DND-41 (cell line): ENCODE results near the gene EPB41L2.

Experiments used
- ATAC-seq: fragments of 200-7000 bp; cut with Tn5 transposase; 3 replicates; pipeline ENCODE4 v1.9.1; 2021; ENCODE audit warnings: low read depth; ENCODE audit not compliant: insufficient read depth
- DNase-seq: peaks from one replicate; pipeline ENCODE4 v3.0.0-alpha.2; 2020
- H2AFZ ChIP-seq: 2 replicates; pipeline ENCODE4 v1.6.0; 2012; ENCODE audit warnings: low read depth, low read length
- H3K27ac ChIP-seq: 2 replicates; pipeline ENCODE4 v1.5.1; 2012; ENCODE audit warnings: low read length, inconsistent platforms
- H3K27me3 ChIP-seq: fragments of 200-600 bp; sonication (generic); 2 replicates; pipeline ENCODE4 v1.6.0; 2012; ENCODE audit warnings: low read length, mild to moderate bottlenecking, inconsistent platforms; ENCODE audit not compliant: insufficient read depth, poor library complexity
- H3K36me3 ChIP-seq: 2 replicates; pipeline ENCODE4 v1.5.1; 2012; ENCODE audit warnings: low read length, inconsistent platforms; ENCODE audit not compliant: insufficient read depth
- H3K4me1 ChIP-seq: 2 replicates; pipeline ENCODE4 v1.5.1; 2012; ENCODE audit warnings: mild to moderate bottlenecking, low read length; ENCODE audit not compliant: insufficient read depth
- H3K4me2 ChIP-seq: 2 replicates; pipeline ENCODE4 v1.6.0; 2012; ENCODE audit warnings: mild to moderate bottlenecking, moderate library complexity, low read length, inconsistent platforms; ENCODE audit not compliant: insufficient read depth
- H3K4me3 ChIP-seq, 2 experiments: fragments of 200-600 bp in 1 of 2; shearing (Covaris generic) in 1 of 2; 2 replicates each; pipeline ENCODE4 v1.5.1; 2012 to 2016; ENCODE audit warnings: inconsistent platforms in 2 of 2, low read length in 2 of 2, mild to moderate bottlenecking in 2 of 2, low read depth in 1 of 2, moderate library complexity in 1 of 2
- H3K79me2 ChIP-seq: 2 replicates; pipeline ENCODE4 v1.6.0; 2012; ENCODE audit warnings: low read length, inconsistent platforms; ENCODE audit not compliant: insufficient read depth
- H3K9ac ChIP-seq: 2 replicates; pipeline ENCODE4 v1.6.0; 2012; ENCODE audit warnings: low read depth, mild to moderate bottlenecking, inconsistent platforms, low read length, moderate library complexity
- H3K9me3 ChIP-seq: 2 replicates; pipeline ENCODE4 v1.5.1; 2012; ENCODE audit warnings: low read length, moderate library complexity, mild to moderate bottlenecking, inconsistent platforms; ENCODE audit not compliant: insufficient read depth, severe bottlenecking
- H4K20me1 ChIP-seq: 2 replicates; pipeline ENCODE4 v1.6.0; 2012; ENCODE audit warnings: low read length; ENCODE audit not compliant: insufficient read depth
- EZH2 ChIP-seq: IDR thresholded peaks from 3 replicates; pipeline ENCODE4 v1.6.1; 2012; ENCODE audit warnings: borderline replicate concordance, low read depth, mild to moderate bottlenecking, moderate library complexity, low read length, inconsistent platforms; ENCODE audit not compliant: severe bottlenecking
- TF ChIP-seq, protein P1 (sequence below): IDR thresholded peaks from 2 replicates; pipeline ENCODE4 v1.5.1; 2012; ENCODE audit warnings: borderline replicate concordance, low read length, moderate library complexity, mild to moderate bottlenecking; ENCODE audit not compliant: poor library complexity, severe bottlenecking; ENCODE audit errors: extremely low read depth

EPB41L2 gene

DNA sequence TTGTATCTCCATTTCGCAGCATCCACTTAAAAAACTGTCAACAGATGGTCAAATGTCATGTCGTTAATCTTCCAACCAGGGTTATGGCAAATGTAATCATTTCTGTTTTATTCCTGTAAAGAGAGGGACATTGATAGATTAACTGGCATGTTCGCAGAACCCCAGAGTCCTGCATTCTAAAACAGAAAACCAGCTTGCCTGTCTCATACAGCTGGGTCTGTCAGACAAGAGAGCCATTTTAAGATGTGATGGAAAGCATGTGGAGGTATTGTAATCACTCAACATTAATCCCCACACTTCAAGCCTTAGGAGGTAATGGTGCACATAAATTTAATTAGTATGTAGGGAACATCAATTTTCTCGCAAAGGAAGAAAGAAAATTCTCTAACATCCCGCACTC is 231.4 kb downstream of the EPB41L2 start:
- ATAC-seq: no peak

DNA sequence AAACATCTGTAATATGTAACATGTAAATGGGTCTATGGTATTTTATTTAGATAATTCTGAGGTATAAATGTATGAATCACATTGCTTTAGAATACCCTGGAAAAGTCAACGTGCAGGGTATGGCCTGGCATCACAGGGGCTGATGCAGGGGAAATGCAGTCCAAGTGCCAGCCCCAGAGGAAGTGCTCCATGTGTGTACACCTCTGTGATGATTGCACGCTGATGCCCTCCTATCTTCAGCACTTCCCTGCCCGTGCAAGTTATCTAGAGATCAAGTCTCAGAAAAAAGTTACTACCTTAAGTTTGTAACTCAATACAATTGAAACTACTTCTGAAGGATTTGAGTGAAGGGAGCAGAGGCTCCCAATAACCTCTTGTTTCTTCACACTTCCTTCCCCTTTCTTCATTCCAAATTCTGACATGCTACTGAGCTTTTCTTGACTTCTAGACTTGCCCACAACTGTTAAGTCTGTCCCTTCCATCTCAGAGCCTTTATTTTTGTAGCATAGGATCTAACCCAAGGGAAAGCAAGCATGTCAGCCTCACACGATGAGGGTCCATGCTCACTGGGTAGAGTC is 233.6 kb downstream of the EPB41L2 start:
- H3K79me2 ChIP-seq: no peaks in the 10 kb centered on the region
- H2AFZ ChIP-seq: no peak overlapping the region
- no peak overlapping the region for H3K27ac ChIP-seq
- H3K4me3 ChIP-seq: no peak overlapping the region
- no peak overlapping the region for H3K9ac ChIP-seq
- ATAC-seq: no peak
- no peaks in the 10 kb centered on the region for H3K36me3 ChIP-seq
- H3K27me3 ChIP-seq: no peaks in the 10 kb centered on the region
- H3K9me3 ChIP-seq: no peaks in the 10 kb centered on the region
- H3K4me2 ChIP-seq: no peak overlapping the region
- TF ChIP-seq EZH2: no peak
- TF ChIP-seq, protein P1, sequence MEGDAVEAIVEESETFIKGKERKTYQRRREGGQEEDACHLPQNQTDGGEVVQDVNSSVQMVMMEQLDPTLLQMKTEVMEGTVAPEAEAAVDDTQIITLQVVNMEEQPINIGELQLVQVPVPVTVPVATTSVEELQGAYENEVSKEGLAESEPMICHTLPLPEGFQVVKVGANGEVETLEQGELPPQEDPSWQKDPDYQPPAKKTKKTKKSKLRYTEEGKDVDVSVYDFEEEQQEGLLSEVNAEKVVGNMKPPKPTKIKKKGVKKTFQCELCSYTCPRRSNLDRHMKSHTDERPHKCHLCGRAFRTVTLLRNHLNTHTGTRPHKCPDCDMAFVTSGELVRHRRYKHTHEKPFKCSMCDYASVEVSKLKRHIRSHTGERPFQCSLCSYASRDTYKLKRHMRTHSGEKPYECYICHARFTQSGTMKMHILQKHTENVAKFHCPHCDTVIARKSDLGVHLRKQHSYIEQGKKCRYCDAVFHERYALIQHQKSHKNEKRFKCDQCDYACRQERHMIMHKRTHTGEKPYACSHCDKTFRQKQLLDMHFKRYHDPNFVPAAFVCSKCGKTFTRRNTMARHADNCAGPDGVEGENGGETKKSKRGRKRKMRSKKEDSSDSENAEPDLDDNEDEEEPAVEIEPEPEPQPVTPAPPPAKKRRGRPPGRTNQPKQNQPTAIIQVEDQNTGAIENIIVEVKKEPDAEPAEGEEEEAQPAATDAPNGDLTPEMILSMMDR: no peak
- no peaks in the 10 kb centered on the region for H4K20me1 ChIP-seq
- H3K4me1 ChIP-seq: no peaks in the 10 kb centered on the region
- no peak for DNase-seq

More for the DNA sequence above, 231.4 kb downstream of the EPB41L2 start:
- Histone ChIP-seq H3K27ac (no peak overlapping the region), H3K4me1 (no peaks in the 10 kb centered on the region), H3K36me3 (no peaks in the 10 kb centered on the region), H4K20me1 (no peaks in the 10 kb centered on the region), H3K4me3 (no peak overlapping the region), H3K4me2 (no peak overlapping the region), H3K9me3 (no peaks in the 10 kb centered on the region), H3K27me3 (no peaks in the 10 kb centered on the region), H3K79me2 (no peaks in the 10 kb centered on the region), H3K9ac (no peak overlapping the region), H2AFZ (no peak overlapping the region)
- DNase-seq: no peak
- no peak for TF ChIP-seq EZH2
- TF ChIP-seq, protein P1: no peak

DNA sequence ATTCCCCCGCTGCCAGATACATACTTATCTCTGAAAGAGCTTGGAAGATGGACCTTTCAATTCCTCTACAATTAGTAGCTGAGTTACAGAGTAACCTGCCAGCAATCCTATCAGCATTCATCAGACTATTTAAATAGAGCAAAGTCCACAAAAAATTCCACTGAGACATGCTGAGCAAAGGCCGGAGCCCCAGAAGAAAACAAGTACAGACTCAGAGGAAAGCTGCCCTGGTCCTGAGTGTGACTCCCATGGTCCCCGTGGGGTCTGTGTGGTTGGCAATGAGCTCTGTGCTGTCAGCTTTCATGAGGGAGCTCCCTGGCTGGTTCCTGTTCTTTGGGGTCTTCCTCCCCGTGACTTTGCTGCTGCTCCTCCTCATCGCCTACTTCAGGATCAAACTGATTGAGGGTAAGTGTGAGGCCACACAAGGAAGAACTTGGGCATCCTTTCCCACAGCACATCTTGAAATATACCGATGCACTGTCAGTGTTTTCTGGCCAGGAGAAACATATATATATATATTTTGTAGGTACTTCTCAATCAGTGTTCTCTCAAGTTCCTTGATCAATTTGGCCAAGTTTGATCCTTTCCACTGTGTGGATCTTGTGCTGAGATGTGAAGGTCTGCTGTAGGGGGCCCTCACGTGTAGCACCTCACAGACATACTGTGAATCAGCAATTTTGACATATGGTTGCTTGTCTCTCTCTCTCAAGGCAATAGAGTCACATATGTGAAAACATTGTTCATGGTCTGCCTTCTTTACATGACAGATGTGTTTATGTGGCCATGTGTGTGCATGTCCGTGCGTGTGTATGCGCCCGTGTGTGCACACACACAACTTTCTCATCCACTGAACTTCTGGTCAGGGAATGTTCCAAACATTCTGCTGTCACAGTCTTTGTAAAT is 235.5 kb downstream of the EPB41L2 start, which contains the start of gene SMLR1:
TSS of gene SMLR1 (plus strand) at position 160 of the 903 bp plus-strand sequence. CDS start at position 168, 8 bp downstream.
- Histone ChIP-seq H3K4me2 (no peak within 1 kb of the TSS), H3K9me3 (no peaks in the 10 kb centered on the region), H4K20me1 (no peaks in the 10 kb centered on the region), H3K27me3 (no peaks in the 10 kb centered on the region), H3K27ac (no peak within 1 kb of the TSS), H3K9ac (no peak within 1 kb of the TSS), H3K79me2 (no peaks in the 10 kb centered on the region), H3K36me3 (no peaks in the 10 kb centered on the region), H3K4me3 (no peak within 1 kb of the TSS), H2AFZ (no peak within 1 kb of the TSS), H3K4me1 (no peaks in the 10 kb centered on the region)
- ATAC-seq (no peak), DNase-seq (no peak)
- TF ChIP-seq, protein P1: no peak
- no peak for TF ChIP-seq EZH2
